SK-N-SH treated with all-trans-retinoic acid at 6 μM for 48 hours (cell line): ENCODE results near the gene FXYD4.

Experiments used
- BACH2 ChIP-seq: fragments of 250-450 bp; sonication (Bioruptor Pico); IDR thresholded peaks from 2 replicates; pipeline ENCODE4 v1.9.0; 2021; ENCODE audit warnings: mild to moderate bottlenecking, borderline replicate concordance
- CREB5 ChIP-seq: fragments of 250-450 bp; sonication (Bioruptor Pico); IDR thresholded peaks from 2 replicates; pipeline ENCODE4 v1.5.1; 2020; ENCODE audit warnings: low read depth, mild to moderate bottlenecking, moderate library complexity
- ISL1 ChIP-seq: fragments of 250-450 bp; sonication (Bioruptor Pico); IDR thresholded peaks from 2 replicates; pipeline ENCODE4 v2.1.2; 2022; ENCODE audit warnings: mild to moderate bottlenecking, moderate library complexity
- RARB ChIP-seq: fragments of 250-450 bp; sonication (Bioruptor Pico); IDR thresholded peaks from 2 replicates; pipeline ENCODE4 v1.8.0; 2021; ENCODE audit warnings: mild to moderate bottlenecking, moderate library complexity
- ZC3H10 ChIP-seq: fragments of 250-450 bp; sonication (Bioruptor Pico); IDR thresholded peaks from 2 replicates; pipeline ENCODE4 v1.5.1; 2021; ENCODE audit warnings: mild to moderate bottlenecking, moderate library complexity
- ZFP3 ChIP-seq: fragments of 250-450 bp; sonication (Bioruptor Pico); IDR thresholded peaks from 2 replicates; pipeline ENCODE4 v1.5.0; 2020; ENCODE audit warnings: mild to moderate bottlenecking, moderate library complexity
- ZFP30 ChIP-seq: fragments of 450-650 bp; formaldehyde crosslinking; IDR thresholded peaks from 2 replicates; pipeline ENCODE4 v1.5.0; 2022; ENCODE audit warnings: mild to moderate bottlenecking, moderate library complexity
- ZNF70 ChIP-seq: fragments of 450-650 bp; formaldehyde crosslinking; IDR thresholded peaks from 2 replicates; pipeline ENCODE4 v1.5.0; 2020; ENCODE audit warnings: mild to moderate bottlenecking, moderate library complexity
- TF ChIP-seq, protein P1 (sequence below): fragments of 250-450 bp; sonication (Bioruptor Pico); IDR thresholded peaks from 2 replicates; pipeline ENCODE4 v1.8.0; 2020; ENCODE audit warnings: mild to moderate bottlenecking, moderate library complexity, borderline replicate concordance

DNA sequence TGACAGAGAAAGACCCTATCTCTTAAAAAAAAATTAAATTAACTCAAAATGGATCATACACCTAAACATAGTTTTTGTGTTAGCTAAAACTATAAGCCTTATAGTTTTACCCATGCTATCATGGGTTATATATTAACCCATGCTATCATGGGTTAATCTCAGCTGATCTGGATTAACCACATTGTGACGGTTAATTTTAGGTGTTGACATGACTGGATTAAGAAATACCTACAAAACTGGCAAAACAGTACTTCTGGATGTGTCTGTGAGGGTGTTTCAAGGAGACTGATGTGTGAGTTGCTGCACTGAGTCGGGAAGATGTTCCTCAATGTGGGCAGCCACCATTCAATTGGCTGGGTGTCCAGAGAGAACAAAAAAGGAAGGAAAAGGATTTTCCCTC lies 44.3 kb upstream of the FXYD4 start:
- TF ChIP-seq ISL1 (CRISPR knock-in tag): no peak
- TF ChIP-seq, protein P1, sequence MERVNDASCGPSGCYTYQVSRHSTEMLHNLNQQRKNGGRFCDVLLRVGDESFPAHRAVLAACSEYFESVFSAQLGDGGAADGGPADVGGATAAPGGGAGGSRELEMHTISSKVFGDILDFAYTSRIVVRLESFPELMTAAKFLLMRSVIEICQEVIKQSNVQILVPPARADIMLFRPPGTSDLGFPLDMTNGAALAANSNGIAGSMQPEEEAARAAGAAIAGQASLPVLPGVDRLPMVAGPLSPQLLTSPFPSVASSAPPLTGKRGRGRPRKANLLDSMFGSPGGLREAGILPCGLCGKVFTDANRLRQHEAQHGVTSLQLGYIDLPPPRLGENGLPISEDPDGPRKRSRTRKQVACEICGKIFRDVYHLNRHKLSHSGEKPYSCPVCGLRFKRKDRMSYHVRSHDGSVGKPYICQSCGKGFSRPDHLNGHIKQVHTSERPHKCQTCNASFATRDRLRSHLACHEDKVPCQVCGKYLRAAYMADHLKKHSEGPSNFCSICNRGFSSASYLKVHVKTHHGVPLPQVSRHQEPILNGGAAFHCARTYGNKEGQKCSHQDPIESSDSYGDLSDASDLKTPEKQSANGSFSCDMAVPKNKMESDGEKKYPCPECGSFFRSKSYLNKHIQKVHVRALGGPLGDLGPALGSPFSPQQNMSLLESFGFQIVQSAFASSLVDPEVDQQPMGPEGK (CRISPR knock-in tag): no peak
- TF ChIP-seq RARB: no peak
- no peak for TF ChIP-seq ZC3H10 (CRISPR knock-in tag)
- no peak for TF ChIP-seq ZFP3 (CRISPR knock-in tag)
- no peak for TF ChIP-seq ZNF70 (CRISPR knock-in tag)
- no peak for TF ChIP-seq CREB5 (CRISPR knock-in tag)
- no peak for TF ChIP-seq BACH2 (CRISPR knock-in tag)
- no peak for TF ChIP-seq ZFP30 (CRISPR knock-in tag)
